Cardiac fibroblast (primary cell): ENCODE measurements around the gene LZTR1.
"Not testable (repeated sequence)": the region's sequence is repeated elsewhere in the genome, so short reads cannot be mapped to it uniquely, and the experiment has no call there.

Experiments
- DNase-seq, 2 donors: peaks; one replicate each; pipeline versions ENCODE4 v3.0.0 to v3.0.0-alpha.2; 2010; ENCODE audit warnings: low read depth in 2 of 2
- H3K4me3 ChIP-seq, 2 donors: replicated peaks in 1 of 2; 1 replicate in 1 of 2; 2 replicates in 1 of 2; pipeline ENCODE4 v1.5.1; 2011; ENCODE audit warnings: low read depth in 2 of 2, low read length in 2 of 2, mild to moderate bottlenecking in 2 of 2, moderate library complexity in 1 of 2
- TF ChIP-seq, protein P1 (sequence below): IDR thresholded peaks from one replicate; pipeline ENCODE4 v1.5.1; 2011; ENCODE audit warnings: low read depth, mild to moderate bottlenecking, low read length, inconsistent platforms

LZTR1 gene

DNA sequence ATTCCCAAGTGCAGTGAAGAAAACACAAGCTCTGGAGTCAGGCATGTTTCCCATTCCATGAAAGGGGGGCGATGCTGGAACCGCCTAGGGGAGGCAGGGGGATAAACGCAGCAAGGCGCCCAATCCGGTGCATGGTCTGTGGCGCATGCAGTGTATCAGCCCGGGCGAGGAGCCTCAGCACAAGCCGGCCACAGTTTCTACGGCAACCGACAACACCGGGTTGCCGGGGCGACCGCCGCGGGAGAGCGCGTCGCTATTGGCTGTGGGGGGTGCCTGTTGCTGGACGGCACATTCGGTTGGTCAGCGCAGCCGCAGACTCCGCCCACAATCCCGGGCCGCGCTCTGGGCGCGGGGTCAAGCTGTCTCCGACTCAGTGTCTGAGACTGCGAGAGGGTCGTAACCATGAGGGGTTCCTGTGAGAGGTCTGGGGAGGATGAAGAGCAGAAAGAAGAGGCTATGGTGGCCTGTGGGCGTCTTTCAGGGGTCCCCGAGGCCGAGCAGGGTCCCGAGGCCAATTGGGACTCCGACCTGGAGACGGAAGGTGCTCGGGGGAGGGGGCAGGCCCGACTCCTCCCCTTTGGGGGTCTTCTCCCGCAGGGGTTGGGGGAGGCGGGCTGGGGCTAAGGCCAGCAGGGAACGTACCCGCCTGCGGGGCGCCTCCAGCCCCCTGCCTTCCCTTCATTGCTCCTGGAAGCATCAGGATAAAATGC, 63.6 kb downstream of the LZTR1 start, which contains the start of gene LRRC74B:
Gene LRRC74B, plus strand, starts transcription at position 362 of the 710 bp plus-strand sequence. Its CDS starts 41 bp downstream, at position 403.
- TF ChIP-seq, protein P1, sequence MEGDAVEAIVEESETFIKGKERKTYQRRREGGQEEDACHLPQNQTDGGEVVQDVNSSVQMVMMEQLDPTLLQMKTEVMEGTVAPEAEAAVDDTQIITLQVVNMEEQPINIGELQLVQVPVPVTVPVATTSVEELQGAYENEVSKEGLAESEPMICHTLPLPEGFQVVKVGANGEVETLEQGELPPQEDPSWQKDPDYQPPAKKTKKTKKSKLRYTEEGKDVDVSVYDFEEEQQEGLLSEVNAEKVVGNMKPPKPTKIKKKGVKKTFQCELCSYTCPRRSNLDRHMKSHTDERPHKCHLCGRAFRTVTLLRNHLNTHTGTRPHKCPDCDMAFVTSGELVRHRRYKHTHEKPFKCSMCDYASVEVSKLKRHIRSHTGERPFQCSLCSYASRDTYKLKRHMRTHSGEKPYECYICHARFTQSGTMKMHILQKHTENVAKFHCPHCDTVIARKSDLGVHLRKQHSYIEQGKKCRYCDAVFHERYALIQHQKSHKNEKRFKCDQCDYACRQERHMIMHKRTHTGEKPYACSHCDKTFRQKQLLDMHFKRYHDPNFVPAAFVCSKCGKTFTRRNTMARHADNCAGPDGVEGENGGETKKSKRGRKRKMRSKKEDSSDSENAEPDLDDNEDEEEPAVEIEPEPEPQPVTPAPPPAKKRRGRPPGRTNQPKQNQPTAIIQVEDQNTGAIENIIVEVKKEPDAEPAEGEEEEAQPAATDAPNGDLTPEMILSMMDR: no peak
- DNase-seq: peak; percentile 93 to 95
- peak within 1 kb of the TSS; percentile 44 to 49 for H3K4me3 ChIP-seq

DNA sequence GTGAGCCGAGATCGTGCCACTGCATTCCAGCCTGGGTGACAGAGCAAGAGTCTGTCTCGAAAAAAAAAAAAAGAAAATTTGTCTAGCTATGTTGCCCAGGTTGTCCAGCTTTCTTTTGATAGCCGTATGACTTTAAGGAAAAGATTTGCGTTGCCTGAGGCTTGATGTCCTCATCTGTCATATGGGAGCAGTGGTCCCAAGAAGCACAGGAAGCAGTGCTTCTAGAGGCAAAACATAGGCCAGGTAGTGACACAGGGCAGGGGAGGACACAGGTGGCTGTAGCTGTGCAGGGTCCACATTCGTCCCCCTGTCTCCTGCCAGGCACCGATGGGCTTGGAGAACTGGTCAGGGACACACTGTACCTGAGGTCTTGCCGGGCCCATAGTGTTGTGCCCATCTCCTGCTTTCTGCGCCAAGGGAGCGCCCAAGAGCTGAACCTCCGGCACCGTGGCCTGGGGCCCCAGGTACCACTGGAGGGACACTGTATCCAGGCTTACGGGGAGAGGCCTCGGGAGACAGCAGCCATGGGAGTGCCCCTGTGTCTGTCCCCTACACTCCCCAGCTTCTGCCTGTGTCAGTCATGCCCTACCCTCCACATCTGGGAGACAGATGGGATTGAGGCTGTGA, 65.1 kb downstream of the LZTR1 start:
- TF ChIP-seq, protein P1: no peak
- DNase-seq: no peak
- H3K4me3 ChIP-seq: no peak overlapping the region

DNA sequence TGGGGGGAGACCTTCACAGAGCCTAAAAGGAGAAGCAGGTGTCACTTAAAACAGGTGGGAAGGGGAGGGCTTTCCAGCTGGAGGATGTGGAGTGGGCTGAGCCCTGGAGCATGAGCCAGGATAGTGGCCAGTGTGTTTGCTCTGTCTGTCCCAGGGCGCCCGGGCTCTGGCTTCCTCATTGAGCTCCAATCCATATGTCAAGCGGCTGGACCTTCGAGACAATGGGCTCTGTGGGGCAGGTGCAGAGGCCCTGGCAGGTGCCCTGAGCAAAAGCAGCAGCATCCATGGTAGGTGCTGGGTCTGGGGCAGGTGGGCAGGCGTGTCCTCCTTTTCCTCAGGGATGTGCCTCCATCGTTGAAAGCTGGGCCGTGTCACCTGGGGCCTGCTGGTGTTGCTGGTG, 65.6 kb downstream of the LZTR1 start:
- H3K4me3 ChIP-seq: no peak overlapping the region
- no peak for DNase-seq
- TF ChIP-seq, protein P1: no peak

DNA sequence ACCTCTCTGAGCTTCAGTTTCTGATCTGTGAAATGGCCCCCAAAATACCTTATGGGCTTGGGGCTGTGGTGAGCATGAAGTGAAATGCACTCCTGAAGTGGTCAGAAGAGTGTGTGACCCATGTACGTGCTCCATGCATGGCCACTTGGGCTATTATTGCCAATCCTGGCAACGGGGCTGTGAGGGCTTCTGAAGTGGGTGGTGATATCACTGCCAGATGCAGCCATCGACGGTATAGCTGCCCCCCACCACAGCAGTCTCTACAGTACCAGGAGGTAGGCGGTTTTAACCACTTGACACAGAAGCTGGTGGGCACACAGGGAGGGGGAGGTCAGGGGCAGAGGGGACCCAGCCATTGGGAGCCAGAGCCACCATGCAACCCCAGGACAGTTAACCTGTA, 66.4 kb downstream of the LZTR1 start:
- not testable (repeated sequence) for DNase-seq, H3K4me3 ChIP-seq
